PFSK-1 (cell line): ENCODE measurements around the gene DIP2A.

ENCODE experiments used
- FOXP2 ChIP-seq: optimal IDR thresholded peaks from 2 replicates; pipeline ENCODE3; 2011; ENCODE audit warnings: borderline replicate concordance, control low read depth, inconsistent platforms; ENCODE audit not compliant: insufficient read depth; ENCODE audit errors: extremely low read length, extremely low read depth
- POLR2AphosphoS5 ChIP-seq: IDR thresholded peaks from 2 replicates; pipeline ENCODE4 v1.6.1; 2012; ENCODE audit warnings: low read depth, mild to moderate bottlenecking, control low read depth, low read length, moderate library complexity
- SIN3A ChIP-seq: IDR thresholded peaks from 2 replicates; pipeline ENCODE4 v1.6.1; 2012; ENCODE audit warnings: mild to moderate bottlenecking, low read length, moderate library complexity, borderline replicate concordance; ENCODE audit not compliant: insufficient read depth
- TAF1 ChIP-seq: IDR thresholded peaks from 2 replicates; pipeline ENCODE4 v1.6.1; 2012; ENCODE audit warnings: low read length, control low read depth, borderline replicate concordance; ENCODE audit not compliant: insufficient read depth
- TF ChIP-seq, protein P1 (sequence below), 2 experiments: IDR thresholded peaks; 2 replicates each; pipeline versions ENCODE4 v1.6.1 to v1.8.0; 2011 to 2012; ENCODE audit warnings: low read depth in 2 of 2, low read length in 2 of 2, control low read depth in 1 of 2, inconsistent platforms in 1 of 2, mild to moderate bottlenecking in 1 of 2, moderate library complexity in 1 of 2; ENCODE audit not compliant: insufficient read depth in 1 of 2

The DIP2A gene

DNA sequence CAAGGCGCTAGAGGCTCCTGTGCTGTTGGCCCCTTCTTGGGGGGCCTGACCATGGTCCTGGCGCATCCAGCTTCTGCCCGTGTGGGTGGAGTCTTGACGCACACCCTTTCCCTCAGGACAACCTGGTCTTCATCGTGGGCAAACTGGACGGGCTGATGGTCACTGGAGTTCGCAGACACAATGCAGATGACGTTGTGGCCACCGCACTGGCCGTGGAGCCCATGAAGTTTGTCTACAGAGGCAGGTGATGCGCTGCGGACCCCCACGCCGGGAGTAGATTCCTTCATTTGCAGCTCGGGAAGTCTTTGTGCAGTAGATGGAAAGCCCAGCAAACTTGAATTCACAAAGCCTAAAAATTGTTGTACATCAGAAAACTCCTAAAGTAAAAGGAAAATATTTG, 88.1 kb downstream of the DIP2A start:
- TF ChIP-seq FOXP2 (no peak), POLR2AphosphoS5 (no peak), TAF1 (no peak), SIN3A (no peak)
- TF ChIP-seq, protein P1, sequence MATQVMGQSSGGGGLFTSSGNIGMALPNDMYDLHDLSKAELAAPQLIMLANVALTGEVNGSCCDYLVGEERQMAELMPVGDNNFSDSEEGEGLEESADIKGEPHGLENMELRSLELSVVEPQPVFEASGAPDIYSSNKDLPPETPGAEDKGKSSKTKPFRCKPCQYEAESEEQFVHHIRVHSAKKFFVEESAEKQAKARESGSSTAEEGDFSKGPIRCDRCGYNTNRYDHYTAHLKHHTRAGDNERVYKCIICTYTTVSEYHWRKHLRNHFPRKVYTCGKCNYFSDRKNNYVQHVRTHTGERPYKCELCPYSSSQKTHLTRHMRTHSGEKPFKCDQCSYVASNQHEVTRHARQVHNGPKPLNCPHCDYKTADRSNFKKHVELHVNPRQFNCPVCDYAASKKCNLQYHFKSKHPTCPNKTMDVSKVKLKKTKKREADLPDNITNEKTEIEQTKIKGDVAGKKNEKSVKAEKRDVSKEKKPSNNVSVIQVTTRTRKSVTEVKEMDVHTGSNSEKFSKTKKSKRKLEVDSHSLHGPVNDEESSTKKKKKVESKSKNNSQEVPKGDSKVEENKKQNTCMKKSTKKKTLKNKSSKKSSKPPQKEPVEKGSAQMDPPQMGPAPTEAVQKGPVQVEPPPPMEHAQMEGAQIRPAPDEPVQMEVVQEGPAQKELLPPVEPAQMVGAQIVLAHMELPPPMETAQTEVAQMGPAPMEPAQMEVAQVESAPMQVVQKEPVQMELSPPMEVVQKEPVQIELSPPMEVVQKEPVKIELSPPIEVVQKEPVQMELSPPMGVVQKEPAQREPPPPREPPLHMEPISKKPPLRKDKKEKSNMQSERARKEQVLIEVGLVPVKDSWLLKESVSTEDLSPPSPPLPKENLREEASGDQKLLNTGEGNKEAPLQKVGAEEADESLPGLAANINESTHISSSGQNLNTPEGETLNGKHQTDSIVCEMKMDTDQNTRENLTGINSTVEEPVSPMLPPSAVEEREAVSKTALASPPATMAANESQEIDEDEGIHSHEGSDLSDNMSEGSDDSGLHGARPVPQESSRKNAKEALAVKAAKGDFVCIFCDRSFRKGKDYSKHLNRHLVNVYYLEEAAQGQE (IDR thresholded peaks at IDR 0.05; ENCODE audit: insufficient read depth in 1 of 2, low read depth in 2 of 2, low read length in 2 of 2), result no peak

DNA sequence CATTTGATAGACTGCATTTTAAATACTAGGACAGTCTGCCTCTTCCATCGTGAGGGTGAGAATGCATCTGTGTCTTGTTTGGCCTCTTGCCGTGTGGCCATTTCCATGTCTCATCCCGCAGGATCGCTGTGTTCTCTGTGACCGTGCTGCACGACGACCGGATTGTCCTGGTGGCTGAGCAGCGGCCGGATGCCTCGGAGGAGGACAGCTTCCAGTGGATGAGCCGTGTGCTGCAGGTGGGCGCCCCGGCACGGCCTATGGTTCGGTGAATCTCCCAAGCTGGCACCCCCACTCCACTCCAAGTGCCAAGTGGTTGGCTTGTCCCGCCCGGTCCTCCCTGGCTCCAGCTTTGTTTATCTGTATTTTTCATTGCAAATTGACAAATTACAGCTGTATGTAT, 91.0 kb downstream of the DIP2A start:
- TF ChIP-seq TAF1 (no peak), FOXP2 (no peak), SIN3A (no peak), POLR2AphosphoS5 (no peak)
- TF ChIP-seq, protein P1 (IDR thresholded peaks at IDR 0.05; ENCODE audit: insufficient read depth in 1 of 2, low read depth in 2 of 2, low read length in 2 of 2), result no peak

DNA sequence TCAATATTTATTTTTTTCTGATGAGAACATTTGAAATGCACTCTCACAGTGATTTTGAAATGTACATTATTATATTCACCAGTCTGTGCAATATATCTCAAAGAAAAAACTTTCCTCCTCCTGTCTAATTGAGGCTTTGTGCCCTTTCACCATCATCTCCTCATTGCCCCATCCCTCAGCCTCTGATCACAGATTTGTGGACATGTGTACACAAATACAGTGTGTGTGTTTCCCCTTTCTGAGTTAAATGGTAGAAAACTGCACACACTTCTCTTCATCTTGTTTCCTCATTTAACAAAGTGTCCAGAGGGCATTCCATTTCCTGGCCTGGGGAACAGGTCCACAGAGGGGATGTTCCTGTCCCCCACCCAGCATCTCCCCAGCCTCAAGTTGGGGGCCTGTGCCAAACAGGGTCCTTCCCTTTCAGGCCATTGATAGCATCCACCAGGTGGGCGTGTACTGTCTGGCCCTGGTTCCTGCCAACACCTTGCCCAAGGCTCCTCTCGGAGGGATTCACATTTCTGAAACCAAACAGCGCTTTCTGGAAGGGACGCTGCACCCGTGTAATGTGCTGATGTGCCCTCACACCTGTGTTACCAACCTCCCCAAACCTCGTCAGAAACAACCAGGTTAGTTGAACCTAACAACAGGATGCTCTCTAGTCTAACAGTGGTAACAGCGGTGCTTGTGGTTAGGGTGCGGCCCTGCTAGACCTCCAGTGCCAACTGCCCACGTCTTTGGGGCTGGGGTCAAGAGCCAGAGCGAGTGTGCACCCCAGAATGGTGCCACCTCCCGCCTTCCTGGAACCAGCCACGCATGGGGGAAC, 91.6 kb downstream of the DIP2A start:
- TF ChIP-seq, protein P1 (IDR thresholded peaks at IDR 0.05; ENCODE audit: insufficient read depth in 1 of 2, low read depth in 2 of 2, low read length in 2 of 2), result no peak
- TF ChIP-seq TAF1 (no peak), FOXP2 (no peak), POLR2AphosphoS5 (no peak), SIN3A (no peak)

DNA sequence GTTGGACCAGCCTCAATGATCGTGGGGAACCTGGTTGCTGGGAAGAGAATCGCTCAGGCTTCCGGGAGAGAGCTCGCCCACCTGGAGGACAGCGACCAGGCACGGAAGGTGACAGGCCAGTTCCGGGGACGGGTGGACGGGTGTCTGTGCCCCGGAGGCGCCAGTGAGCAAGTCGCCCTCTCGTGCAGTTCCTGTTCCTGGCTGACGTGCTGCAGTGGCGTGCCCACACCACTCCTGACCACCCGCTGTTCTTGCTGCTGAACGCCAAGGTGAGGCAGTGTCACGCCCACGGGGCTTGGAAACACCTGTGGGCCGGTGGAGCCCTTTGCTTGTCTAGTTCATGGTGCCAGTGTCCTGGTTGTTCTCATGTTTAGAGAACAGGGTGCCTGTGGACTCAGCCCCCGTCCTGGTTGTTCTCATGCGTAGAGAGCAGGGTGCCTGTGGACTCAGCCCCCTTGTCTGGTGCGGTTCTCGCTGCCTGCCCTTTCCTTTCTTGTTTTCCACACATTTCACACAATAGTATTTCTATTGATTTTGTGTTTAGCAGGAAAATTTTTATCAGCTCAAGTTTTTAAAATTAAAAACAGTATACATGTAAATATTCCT, 93.0 kb downstream of the DIP2A start:
- TF ChIP-seq POLR2AphosphoS5 (no peak), SIN3A (no peak), TAF1 (no peak), FOXP2 (no peak)
- TF ChIP-seq, protein P1 (IDR thresholded peaks at IDR 0.05; ENCODE audit: insufficient read depth in 1 of 2, low read depth in 2 of 2, low read length in 2 of 2), result no peak
